Calu3 (cell line): ENCODE measurements around the gene FILIP1L. TPM values are rescaled to one million over a fixed set of nuclear protein-coding genes. Genes with fewer than 3 reads are reported as not detected.

ENCODE experiments used
- BruUV-seq: library from RNA; stranded (reverse); fragments of 400-500 nt; replicated peaks from 2 replicates; lab custom pipeline; 2021; lab: Mats Ljungman, UMichigan
- CTCF ChIA-PET: fragments of 300-600 bp; sonication (Branson Sonifier 250); formaldehyde crosslinking; loops from one replicate; lab custom pipeline; 2022; ENCODE audit warnings: antibody characterized with exemption; lab: Charles Lee
- DNase-seq: peaks from one replicate; pipeline ENCODE4 v3.0.0; 2022
- H3K27ac Mint-ChIP-seq: one replicate; pipeline ENCODE4 v1.8.0; 2022; ENCODE audit warnings: mixed read lengths; ENCODE audit not compliant: unreplicated experiment
- H3K27me3 Mint-ChIP-seq: one replicate; pipeline ENCODE4 v1.8.0; 2022; ENCODE audit warnings: mixed read lengths; ENCODE audit not compliant: unreplicated experiment
- H3K36me3 Mint-ChIP-seq: one replicate; pipeline ENCODE4 v1.8.0; 2022; ENCODE audit warnings: mild to moderate bottlenecking, moderate library complexity, mixed read lengths; ENCODE audit not compliant: insufficient read depth, unreplicated experiment
- H3K4me1 Mint-ChIP-seq: one replicate; pipeline ENCODE4 v1.8.0; 2022; ENCODE audit warnings: mild to moderate bottlenecking, low read depth, mixed read lengths; ENCODE audit not compliant: unreplicated experiment
- H3K4me3 Mint-ChIP-seq: one replicate; pipeline ENCODE4 v1.8.0; 2022; ENCODE audit warnings: mild to moderate bottlenecking, low read depth, moderate library complexity, mixed read lengths; ENCODE audit not compliant: unreplicated experiment
- H3K9me3 Mint-ChIP-seq: one replicate; pipeline ENCODE4 v1.8.0; 2022; ENCODE audit warnings: low read depth, mixed read lengths; ENCODE audit not compliant: unreplicated experiment
- CTCF ChIP-seq: fragments of 200-600 bp; IDR thresholded peaks from one replicate; pipeline ENCODE4 v1.8.0; 2022; ENCODE audit warnings: antibody characterized with exemption; ENCODE audit not compliant: unreplicated experiment
- intact Hi-C: fragments of 100-400 bp; cut with micrococcal nuclease; formaldehyde crosslinking; loops from one replicate; pipeline ENCODE4 v1.10.0; 2022; ENCODE audit not compliant: unreplicated experiment
- total RNA-seq: library from RNA; stranded (reverse); gene quantifications from 2 replicates; pipeline ENCODE4 v1.2.3, GENCODE V29; 2022

FILIP1L gene
- total RNA-seq, 1 experiment from 2014 or later = 5.2 TPM

GRCh38 chr3:99909714-99910495 lies 204.4 kb downstream of the FILIP1L start:
- no peak for DNase-seq
- Mint-ChIP-seq H3K27ac (no peak overlapping the region), H3K27me3 (no peaks in the 10 kb centered on the region), H3K4me1 (peaks cover 6% of the 10 kb centered on the region), H3K4me3 (no peak overlapping the region), H3K9me3 (no peaks in the 10 kb centered on the region), H3K36me3 (no peaks in the 10 kb centered on the region)
- BruUV-seq = no TSS peak
- CTCF ChIA-PET = interaction anchor here (0.7 kb wide), 1 partner anchor 97 kb away, joined by 3 read pairs; no protein-coding TSS in a partner anchor
- no peak for TF ChIP-seq CTCF
- intact Hi-C loops = no loop called here

GRCh38 chr3:99907959-99908544 lies 206.2 kb downstream of the FILIP1L start:
- DNase-seq = no peak
- no peak overlapping the region for H3K4me3 Mint-ChIP-seq
- TF ChIP-seq CTCF = no peak
- no TSS peak for BruUV-seq
- no peaks in the 10 kb centered on the region for H3K27me3 Mint-ChIP-seq
- intact Hi-C loops = no loop called here
- no peaks in the 10 kb centered on the region for H3K9me3 Mint-ChIP-seq
- CTCF ChIA-PET = no interaction called here
- peaks cover 13% of the 10 kb centered on the region for H3K4me1 Mint-ChIP-seq
- H3K36me3 Mint-ChIP-seq = no peaks in the 10 kb centered on the region
- H3K27ac Mint-ChIP-seq = no peak overlapping the region

GRCh38 chr3:99903869-99904268 lies 210.4 kb downstream of the FILIP1L start:
- H3K27ac Mint-ChIP-seq = no peak overlapping the region
- BruUV-seq = no TSS peak
- DNase-seq = no peak
- no peak for TF ChIP-seq CTCF
- CTCF ChIA-PET = no interaction called here
- intact Hi-C loops = no loop called here
- H3K36me3 Mint-ChIP-seq = peaks cover 5% of the 10 kb centered on the region
- no peaks in the 10 kb centered on the region for H3K27me3 Mint-ChIP-seq
- H3K9me3 Mint-ChIP-seq = no peaks in the 10 kb centered on the region
- H3K4me1 Mint-ChIP-seq = peaks cover 27% of the 10 kb centered on the region
- H3K4me3 Mint-ChIP-seq = no peak overlapping the region

GRCh38 chr3:99902091-99902490 lies 212.2 kb downstream of the FILIP1L start:
- CTCF ChIA-PET = interaction anchor here (1.4 to 2.1 kb wide), 2 partner anchors 24 to 123 kb away, joined by 3 to 6 read pairs; no protein-coding TSS in a partner anchor
- H3K27ac Mint-ChIP-seq = peak overlapping the region; percentile 77
- no peak for TF ChIP-seq CTCF

More at GRCh38 chr3:99902091-99902490, 212.2 kb downstream of the FILIP1L start:
- no peaks in the 10 kb centered on the region for H3K27me3 Mint-ChIP-seq
- peaks cover 5% of the 10 kb centered on the region for H3K36me3 Mint-ChIP-seq
- no peaks in the 10 kb centered on the region for H3K9me3 Mint-ChIP-seq
- intact Hi-C loops = no loop called here
- no TSS peak for BruUV-seq
- peaks cover 27% of the 10 kb centered on the region for H3K4me1 Mint-ChIP-seq
- H3K4me3 Mint-ChIP-seq = no peak overlapping the region
- no peak for DNase-seq
